GM10266 (cell line): Measurements from ENCODE around the gene C10orf53.

Experiments used
- DNase-seq: peaks from one replicate; pipeline ENCODE4 v3.0.0; 2012; ENCODE audit errors: extremely low spot score
- CTCF ChIP-seq: IDR thresholded peaks from 2 replicates; pipeline ENCODE4 v1.5.1; 2012; ENCODE audit warnings: mild to moderate bottlenecking, low read depth; ENCODE audit not compliant: control insufficient read depth, insufficient read depth; ENCODE audit errors: missing control alignments

Gene C10orf53

GRCh38 chr10:49643241-49644034, 36.0 kb upstream of the C10orf53 start:
- TF ChIP-seq CTCF: no peak
- no peak for DNase-seq

GRCh38 chr10:49644035-49644646, 35.3 kb upstream of the C10orf53 start:
- no peak for TF ChIP-seq CTCF
- no peak for DNase-seq

- TF ChIP-seq CTCF: no peak
- DNase-seq: no peak
These were observed 34.0 kb upstream of the C10orf53 start for GRCh38 chr10:49645417-49645816.

GRCh38 chr10:49645871-49646870, 33.3 kb upstream of the C10orf53 start:
- DNase-seq: no peak
- no peak for TF ChIP-seq CTCF

- DNase-seq: no peak
- TF ChIP-seq CTCF: no peak
These were observed 31.9 kb upstream of the C10orf53 start for GRCh38 chr10:49647554-49647953.

- no peak for TF ChIP-seq CTCF
- no peak for DNase-seq
These were observed 31.3 kb upstream of the C10orf53 start for GRCh38 chr10:49647985-49648795.
